GM23248 (cell line): ENCODE results near the gene ABCG1.

Experiments used
- EZH2 ChIP-seq: fragments of 200-600 bp; sonication (generic); IDR thresholded peaks from 2 replicates; pipeline ENCODE4 v1.6.1; 2018; ENCODE audit warnings: antibody characterized with exemption, mild to moderate bottlenecking; ENCODE audit not compliant: insufficient read depth, poor library complexity, severe bottlenecking
- EZH2phosphoT487 ChIP-seq: fragments of 200-600 bp; sonication (generic); IDR thresholded peaks from 2 replicates; pipeline ENCODE4 v1.6.1; 2018; ENCODE audit warnings: antibody characterized with exemption, moderate library complexity, mild to moderate bottlenecking, low read depth; ENCODE audit not compliant: insufficient read depth

GRCh38 chr21:42216726-42217572 lies 2.0 kb upstream of the ABCG1 start:
- TF ChIP-seq EZH2phosphoT487 = no peak
- no peak for TF ChIP-seq EZH2
